GM23338 (cell line): ENCODE measurements around the gene MYO6. TPM values are rescaled to one million over a fixed set of nuclear protein-coding genes. Genes with fewer than 3 reads are reported as not detected.
A peak's percentile ranks its signal among the peaks of the same experiment; 100 is the strongest.

Source experiments
- ATAC-seq: fragments of 200-7000 bp; cut with Tn5 transposase; 3 replicates; pipeline ENCODE4 v1.9.1; 2020
- DNase-seq: peaks from one replicate; pipeline ENCODE4 v3.0.0-alpha.2; 2015; ENCODE audit warnings: low spot score
- H2AFZ ChIP-seq: fragments of 200-600 bp; sonication (generic); 2 replicates; pipeline ENCODE4 v1.8.0; 2016; ENCODE audit warnings: antibody characterized with exemption, mild to moderate bottlenecking, moderate library complexity
- H3F3A ChIP-seq: fragments of 200-600 bp; sonication (generic); replicated peaks from 2 replicates; pipeline ENCODE4 v1.8.0; 2017; ENCODE audit warnings: antibody characterized with exemption, mixed run types, low read depth
- H3K27ac ChIP-seq: fragments of 200-600 bp; sonication (generic); 2 replicates; pipeline ENCODE4 v1.6.1; 2016; ENCODE audit warnings: low read depth
- H3K27me3 ChIP-seq: fragments of 200-600 bp; sonication (generic); 2 replicates; pipeline ENCODE4 v1.8.0; 2016; ENCODE audit warnings: mild to moderate bottlenecking, mixed run types, moderate library complexity; ENCODE audit not compliant: insufficient read depth
- H3K36me3 ChIP-seq: fragments of 200-600 bp; sonication (generic); 2 replicates; pipeline ENCODE4 v1.8.0; 2016; ENCODE audit warnings: mild to moderate bottlenecking; ENCODE audit not compliant: insufficient read depth
- H3K4me1 ChIP-seq: fragments of 200-600 bp; sonication (generic); 2 replicates; pipeline ENCODE4 v1.8.0; 2016; ENCODE audit warnings: mild to moderate bottlenecking, moderate library complexity; ENCODE audit not compliant: insufficient read depth
- H3K4me2 ChIP-seq: fragments of 200-600 bp; sonication (generic); 2 replicates; pipeline ENCODE4 v1.7.1; 2017; ENCODE audit warnings: mixed run types
- H3K4me3 ChIP-seq: fragments of 200-600 bp; sonication (generic); 2 replicates; pipeline ENCODE4 v1.6.1; 2016; ENCODE audit warnings: mixed run types
- H3K79me2 ChIP-seq: fragments of 200-600 bp; sonication (generic); replicated peaks from 2 replicates; pipeline ENCODE4 v1.8.0; 2017; ENCODE audit warnings: mild to moderate bottlenecking; ENCODE audit not compliant: insufficient read depth
- H3K9me2 ChIP-seq: fragments of 200-600 bp; sonication (generic); 2 replicates; pipeline ENCODE4 v1.8.0; 2017; ENCODE audit not compliant: insufficient read depth
- H4K20me1 ChIP-seq: fragments of 200-600 bp; sonication (generic); replicated peaks from 2 replicates; pipeline ENCODE4 v1.8.0; 2017; ENCODE audit warnings: mild to moderate bottlenecking; ENCODE audit not compliant: insufficient read depth
- H3K27ac Mint-ChIP-seq: 2 replicates; pipeline ENCODE4 v1.8.0; 2020; ENCODE audit warnings: inconsistent platforms, mild to moderate bottlenecking, moderate library complexity, mixed read lengths
- H3K27me3 Mint-ChIP-seq: 3 replicates; pipeline ENCODE4 v1.8.0; 2022; ENCODE audit warnings: low read depth, mild to moderate bottlenecking, moderate library complexity, mixed read lengths, inconsistent platforms; ENCODE audit not compliant: insufficient read depth, poor library complexity
- H3K36me3 Mint-ChIP-seq: 3 replicates; pipeline ENCODE4 v1.8.0; 2021; ENCODE audit warnings: low read depth, mild to moderate bottlenecking, inconsistent platforms, moderate library complexity, mixed read lengths
- H3K4me1 Mint-ChIP-seq: 3 replicates; pipeline ENCODE4 v1.8.0; 2020; ENCODE audit warnings: mild to moderate bottlenecking, inconsistent platforms, mixed read lengths
- H3K4me3 Mint-ChIP-seq: 3 replicates; pipeline ENCODE4 v1.8.0; 2021; ENCODE audit warnings: moderate library complexity, mild to moderate bottlenecking, inconsistent platforms, mixed read lengths
- H3K9me3 Mint-ChIP-seq: 3 replicates; pipeline ENCODE4 v1.8.0; 2020; ENCODE audit warnings: moderate library complexity, mild to moderate bottlenecking, inconsistent platforms, mixed read lengths
- CREB1 ChIP-seq: fragments of 250-450 bp; sonication (Bioruptor Pico); IDR thresholded peaks from 2 replicates; pipeline ENCODE4 v1.5.0; 2020; ENCODE audit warnings: low read depth, mild to moderate bottlenecking, moderate library complexity
- CTCF ChIP-seq, 2 experiments: fragments of 200-600 bp in 1 of 2; sonication (generic) in 1 of 2; conservative IDR thresholded peaks; 2 replicates each; pipeline versions ENCODE4 v1.5.1 to v1.6.1; 2016 to 2017; ENCODE audit warnings: antibody characterized with exemption in 2 of 2, low read depth in 2 of 2, mild to moderate bottlenecking in 2 of 2, moderate library complexity in 1 of 2
- ETS1 ChIP-seq: IDR thresholded peaks from 2 replicates; pipeline ENCODE4 v1.6.1; 2016; ENCODE audit warnings: antibody characterized with exemption
- EZH2 ChIP-seq: fragments of 200-600 bp; sonication (generic); IDR thresholded peaks from one replicate; pipeline ENCODE4 v1.8.0; 2017; ENCODE audit warnings: antibody characterized with exemption, mild to moderate bottlenecking, low read depth; ENCODE audit not compliant: unreplicated experiment
- EZH2phosphoT487 ChIP-seq: fragments of 200-600 bp; sonication (generic); IDR thresholded peaks from one replicate; pipeline ENCODE4 v1.8.1; 2018; ENCODE audit warnings: antibody characterized with exemption; ENCODE audit not compliant: unreplicated experiment
- JUNB ChIP-seq: IDR thresholded peaks from one replicate; pipeline ENCODE4 v1.6.1; 2016; ENCODE audit warnings: antibody characterized with exemption; ENCODE audit not compliant: unreplicated experiment
- NANOG ChIP-seq: IDR thresholded peaks from 2 replicates; pipeline ENCODE4 v1.6.1; 2016; ENCODE audit warnings: antibody characterized with exemption, borderline replicate concordance
- POLR2AphosphoS5 ChIP-seq: IDR thresholded peaks from 2 replicates; pipeline ENCODE4 v1.6.1; 2016; ENCODE audit warnings: antibody characterized with exemption, low read depth
- REST ChIP-seq: IDR thresholded peaks from one replicate; pipeline ENCODE4 v1.6.1; 2018; ENCODE audit warnings: antibody characterized with exemption; ENCODE audit not compliant: unreplicated experiment
- STAT1 ChIP-seq: IDR thresholded peaks from one replicate; pipeline ENCODE4 v1.6.1; 2016; ENCODE audit warnings: antibody characterized with exemption; ENCODE audit not compliant: unreplicated experiment
- ZNF114 ChIP-seq: fragments of 250-450 bp; sonication (Bioruptor Pico); IDR thresholded peaks from 2 replicates; pipeline ENCODE4 v1.5.0; 2020; ENCODE audit warnings: mild to moderate bottlenecking, moderate library complexity
- ZNF331 ChIP-seq: fragments of 250-450 bp; sonication (Bioruptor Pico); IDR thresholded peaks from 2 replicates; pipeline ENCODE4 v1.5.0; 2020; ENCODE audit warnings: low read depth, mild to moderate bottlenecking, moderate library complexity
- ZNF462 ChIP-seq: fragments of 250-450 bp; sonication (Bioruptor Pico); IDR thresholded peaks from 2 replicates; pipeline ENCODE4 v1.5.0; 2020; ENCODE audit warnings: mild to moderate bottlenecking, moderate library complexity
- polyA plus RNA-seq: library from polyadenylated mRNA; unstranded; fragments of >200 nt; fragmentation: Nextera tagmentation; extraction: Ambion mirVana; gene quantifications from 2 replicates; pipeline ENCODE4 v1.2.1, GENCODE V29; 2016
- total RNA-seq: library from RNA; depleted of rRNA; stranded (reverse); fragments of >200 nt; shearing (Covaris generic); gene quantifications from 2 replicates; pipeline ENCODE4 v1.2.3, GENCODE V29; 2014

Gene MYO6
- total and polyA plus RNA-seq, 2 experiments from 2014 or later: 21.8 to 33.0 TPM

- peak overlapping the region; percentile 27; the same call in 1 of the 2 replicates for H3K27ac ChIP-seq
- no peak for TF ChIP-seq JUNB
- no peak for TF ChIP-seq REST
- TF ChIP-seq EZH2: no peak
- no peak for TF ChIP-seq POLR2AphosphoS5
- no peak for TF ChIP-seq ZNF331
- no peak for TF ChIP-seq CREB1 (CRISPR knock-in tag)
- no peak for TF ChIP-seq ETS1
- TF ChIP-seq CTCF (conservative IDR thresholded peaks at IDR 0.05; ENCODE audit: low read depth in 2 of 2): no peak
- no peak for TF ChIP-seq NANOG
- TF ChIP-seq STAT1: no peak
- no peak for TF ChIP-seq EZH2phosphoT487
- no peak for TF ChIP-seq ZNF462 (CRISPR knock-in tag)
- TF ChIP-seq ZNF114 (CRISPR knock-in tag): no peak
- H2AFZ ChIP-seq: no peak overlapping the region
- H3K4me3 ChIP-seq: no peak overlapping the region
- Mint-ChIP-seq H3K36me3 (no peaks in the 10 kb centered on the region), H3K4me1 (peaks cover 14% of the 10 kb centered on the region), H3K27me3 (no peaks in the 10 kb centered on the region), H3K4me3 (no peak overlapping the region), H3K9me3 (no peaks in the 10 kb centered on the region), H3K27ac (no peak overlapping the region; the same call in 1 of the 2 replicates)
- no peaks in the 10 kb centered on the region for H3K27me3 ChIP-seq
- DNase-seq: no peak
- no peaks in the 10 kb centered on the region for H4K20me1 ChIP-seq
- no peaks in the 10 kb centered on the region for H3K79me2 ChIP-seq
- H3K9me2 ChIP-seq: no peaks in the 10 kb centered on the region
- H3K36me3 ChIP-seq: no peaks in the 10 kb centered on the region
- ATAC-seq: no peak
- H3K4me2 ChIP-seq: no peak overlapping the region
- peaks cover 7% of the 10 kb centered on the region for H3K4me1 ChIP-seq
- no peaks in the 10 kb centered on the region for H3F3A ChIP-seq
These were observed 46.1 kb downstream of the MYO6 start for GRCh38 chr6:75794954-75795739.
